Omental fat pad (tissue), 4 donors: Measurements from ENCODE around the gene STING1. TPM values are rescaled to one million over a fixed set of nuclear protein-coding genes. Genes with fewer than 3 reads are reported as not detected.

ENCODE experiments used
- ATAC-seq: fragments of 150-250 bp; one replicate; pipeline ENCODE4 v1.9.1; 2016; ENCODE audit warnings: mild to moderate bottlenecking, moderate library complexity; ENCODE audit not compliant: low FRiP score
- DNase-seq: peaks from one replicate; pipeline ENCODE4 v3.0.0-alpha.2; 2019; ENCODE audit warnings: low spot score
- total RNA-seq, 4 donors: library from RNA; depleted of rRNA; stranded (reverse); fragments of >200 nt; gene quantifications; one replicate each; pipeline ENCODE4 v1.1.0, GENCODE V29; 2016
- TF ChIP-seq, protein P1 (sequence below), 3 donors: fragments of 450-650 bp; IDR thresholded peaks; one replicate each; pipeline ENCODE4 v1.5.1; 2016 to 2017; ENCODE audit warnings: antibody characterized with exemption in 3 of 3, mild to moderate bottlenecking in 3 of 3, moderate library complexity in 2 of 3

STING1 gene
- total RNA-seq, 4 donors from 2014 or later = 32.8 to 93.3 (median 48.7) TPM

DNA sequence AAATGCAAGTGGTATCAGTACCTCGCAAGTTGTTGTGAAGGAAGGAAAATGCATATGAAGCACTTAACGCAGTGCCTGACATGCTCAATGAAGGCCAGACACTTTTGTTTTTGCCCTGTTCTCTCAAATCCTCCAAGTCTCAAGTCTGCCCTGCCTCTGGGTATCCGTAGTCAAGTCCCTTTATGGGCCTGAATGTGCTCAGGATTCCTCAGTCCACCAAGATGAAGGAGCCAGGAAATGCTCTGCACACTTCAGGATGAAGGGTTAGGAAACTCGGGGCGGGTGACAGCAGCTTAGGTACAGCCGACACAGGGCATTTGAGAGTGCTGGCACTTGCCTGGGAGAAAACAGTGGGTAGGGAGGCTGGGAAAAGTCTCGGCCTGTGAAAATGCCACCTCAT is 21.4 kb downstream of the STING1 start:
- ATAC-seq = no peak
- DNase-seq = no peak
- TF ChIP-seq, protein P1, sequence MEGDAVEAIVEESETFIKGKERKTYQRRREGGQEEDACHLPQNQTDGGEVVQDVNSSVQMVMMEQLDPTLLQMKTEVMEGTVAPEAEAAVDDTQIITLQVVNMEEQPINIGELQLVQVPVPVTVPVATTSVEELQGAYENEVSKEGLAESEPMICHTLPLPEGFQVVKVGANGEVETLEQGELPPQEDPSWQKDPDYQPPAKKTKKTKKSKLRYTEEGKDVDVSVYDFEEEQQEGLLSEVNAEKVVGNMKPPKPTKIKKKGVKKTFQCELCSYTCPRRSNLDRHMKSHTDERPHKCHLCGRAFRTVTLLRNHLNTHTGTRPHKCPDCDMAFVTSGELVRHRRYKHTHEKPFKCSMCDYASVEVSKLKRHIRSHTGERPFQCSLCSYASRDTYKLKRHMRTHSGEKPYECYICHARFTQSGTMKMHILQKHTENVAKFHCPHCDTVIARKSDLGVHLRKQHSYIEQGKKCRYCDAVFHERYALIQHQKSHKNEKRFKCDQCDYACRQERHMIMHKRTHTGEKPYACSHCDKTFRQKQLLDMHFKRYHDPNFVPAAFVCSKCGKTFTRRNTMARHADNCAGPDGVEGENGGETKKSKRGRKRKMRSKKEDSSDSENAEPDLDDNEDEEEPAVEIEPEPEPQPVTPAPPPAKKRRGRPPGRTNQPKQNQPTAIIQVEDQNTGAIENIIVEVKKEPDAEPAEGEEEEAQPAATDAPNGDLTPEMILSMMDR (IDR thresholded peaks at IDR 0.05) = no peak

DNA sequence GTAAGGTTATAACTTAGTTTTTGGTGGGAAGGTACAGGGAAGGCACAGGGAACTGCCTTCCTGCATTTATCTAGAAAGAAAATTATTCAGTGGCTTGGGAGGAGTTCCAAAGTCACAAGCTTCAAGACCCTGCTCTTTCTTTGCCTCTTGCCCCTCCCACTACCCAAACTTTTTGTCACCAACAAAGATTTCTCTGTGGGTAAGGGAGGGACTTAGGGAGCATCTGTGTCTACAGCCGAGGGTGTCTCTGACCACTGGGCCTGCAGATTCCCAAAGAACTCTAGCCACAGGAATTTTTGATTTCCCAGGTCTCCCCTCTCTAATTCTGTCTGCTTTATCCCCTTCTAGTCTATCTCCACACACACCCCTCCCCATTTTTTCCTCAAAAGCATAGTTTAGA is 22.1 kb downstream of the STING1 start:
- TF ChIP-seq, protein P1 (IDR thresholded peaks at IDR 0.05) = no peak
- DNase-seq (no peak), ATAC-seq (no peak)

DNA sequence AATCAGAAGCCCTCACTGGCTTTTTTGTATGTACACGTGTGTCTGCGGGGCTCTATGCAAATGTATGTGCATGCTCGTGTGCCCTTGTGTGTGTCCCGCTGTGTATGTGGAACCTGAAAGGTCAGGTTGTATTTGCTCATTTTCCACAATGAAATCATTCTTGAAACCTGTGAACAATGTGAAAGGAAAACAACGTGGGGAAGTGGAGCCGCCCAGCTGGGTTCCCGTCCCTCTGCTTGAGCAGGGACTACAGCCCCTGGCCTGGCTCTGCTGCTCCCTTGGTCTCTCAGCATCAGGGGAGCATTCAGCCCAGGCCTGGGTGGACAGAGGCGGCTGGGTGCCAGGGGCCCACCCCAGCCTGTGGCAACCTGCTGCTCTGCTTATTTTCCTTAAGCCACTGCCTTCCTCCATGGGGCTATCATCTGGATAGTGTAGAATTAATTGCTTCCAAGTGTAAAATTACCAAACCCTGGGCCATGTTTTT is 23.1 kb downstream of the STING1 start:
- ATAC-seq = no peak
- TF ChIP-seq, protein P1 (IDR thresholded peaks at IDR 0.05) = no peak
- DNase-seq = no peak

DNA sequence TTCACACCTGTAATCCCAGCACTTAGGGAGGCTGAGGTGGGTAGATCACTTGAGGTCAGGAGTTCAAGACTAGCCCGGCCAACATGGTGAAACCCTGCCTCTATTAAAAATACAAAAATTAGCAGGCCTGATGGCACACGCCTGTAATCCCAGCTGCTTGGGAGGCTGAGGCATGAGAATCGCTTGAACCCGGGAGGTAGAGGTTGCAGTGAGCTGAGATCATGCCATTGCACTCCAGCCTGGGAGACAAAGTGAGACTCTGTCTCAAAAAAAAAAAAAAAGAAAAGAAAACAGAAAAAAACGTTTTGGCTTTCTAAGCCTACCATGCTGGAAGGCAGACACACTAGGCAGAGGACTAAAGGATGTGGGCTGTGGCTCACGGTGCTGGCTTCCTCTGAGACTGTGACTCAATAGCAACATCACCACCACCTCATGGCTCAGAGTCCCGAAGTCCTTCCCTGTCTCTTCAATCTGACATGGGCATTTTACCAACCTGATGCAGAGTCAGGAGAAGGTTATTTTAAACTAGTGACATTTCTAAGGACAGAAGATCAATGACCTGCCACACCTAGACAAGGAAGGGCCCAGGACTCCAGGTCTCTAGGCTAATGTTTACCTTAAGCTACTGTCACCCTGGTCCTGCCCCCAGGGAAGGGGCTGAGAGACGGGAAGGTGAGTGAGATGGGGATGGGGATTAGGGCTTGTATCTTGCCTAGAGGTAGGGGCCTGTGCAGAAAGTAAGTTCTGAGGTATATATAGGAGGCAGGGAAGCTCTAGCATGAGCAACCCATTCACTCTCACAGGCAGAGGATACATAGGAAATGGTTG is 23.8 kb downstream of the STING1 start:
- TF ChIP-seq, protein P1 (IDR thresholded peaks at IDR 0.05) = no peak
- ATAC-seq = peak; percentile 42
- DNase-seq = no peak

DNA sequence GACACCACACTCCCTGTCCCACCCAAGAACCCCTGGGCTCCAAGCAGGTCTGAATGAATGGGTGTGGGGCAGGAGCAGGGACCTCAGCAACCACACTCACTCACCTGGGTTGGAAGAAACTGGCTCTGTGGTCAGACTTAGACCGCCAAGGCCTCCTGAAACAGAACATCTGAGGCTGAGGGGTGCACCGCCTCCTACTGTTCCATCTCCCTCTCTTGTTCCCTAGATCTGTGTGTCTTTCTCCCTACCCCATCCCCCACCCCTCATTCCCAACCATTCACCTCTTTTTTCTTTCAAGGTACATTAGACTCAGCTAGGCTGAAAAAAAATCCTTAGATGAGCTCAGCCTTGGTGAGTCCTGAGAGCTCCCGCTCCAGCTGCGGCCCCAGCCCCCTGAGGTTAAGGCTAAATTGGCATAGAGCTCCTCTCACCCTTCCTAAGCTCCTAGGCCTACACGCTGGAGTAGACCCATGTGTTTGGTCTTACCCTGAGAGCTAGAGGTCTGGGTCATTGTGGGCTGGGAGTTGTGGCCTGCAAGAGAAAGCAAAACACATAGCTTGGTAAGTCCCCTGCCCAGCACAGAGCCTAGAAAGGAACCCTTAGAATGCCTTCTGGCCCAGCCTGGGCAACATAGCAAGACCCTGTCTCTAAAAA is 24.8 kb downstream of the STING1 start:
- no peak for ATAC-seq
- TF ChIP-seq, protein P1 (IDR thresholded peaks at IDR 0.05) = no peak
- no peak for DNase-seq

DNA sequence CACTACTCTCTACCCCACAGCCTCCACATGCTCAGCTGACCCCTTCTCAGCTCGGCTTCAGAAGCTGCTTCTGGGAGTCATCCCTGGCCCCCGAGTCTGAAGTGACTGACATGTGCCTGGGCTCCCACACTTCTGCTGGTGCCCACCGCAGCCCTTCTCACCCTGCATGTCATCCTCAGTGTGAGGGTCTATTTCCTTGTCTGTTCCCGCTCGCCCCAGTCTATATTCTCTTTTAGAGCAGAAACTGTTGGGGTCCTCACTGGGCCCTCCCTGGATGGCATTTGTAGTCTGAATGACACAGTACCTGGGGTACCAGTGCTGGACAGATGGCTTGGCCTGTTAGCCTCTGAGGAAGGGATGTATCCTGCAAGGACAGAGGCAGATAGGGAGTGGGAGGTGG is 25.3 kb downstream of the STING1 start:
- TF ChIP-seq, protein P1 (IDR thresholded peaks at IDR 0.05) = no peak
- ATAC-seq = no peak

More for the DNA sequence above, 25.3 kb downstream of the STING1 start:
- DNase-seq = no peak
